SK-N-DZ (cell line): ENCODE results near the gene SLC25A21.
"Not testable (repeated sequence)": the region's sequence is repeated elsewhere in the genome, so short reads cannot be mapped to it uniquely, and the experiment has no call there.

ENCODE experiments used
- DNase-seq: peaks from one replicate; pipeline ENCODE4 v3.0.0-alpha.2; 2015; ENCODE audit warnings: low spot score

SLC25A21 gene

GRCh38 chr14:36986407-36986806 is 186.0 kb downstream of the SLC25A21 start:
- no peak for DNase-seq

- no peak for DNase-seq
Measured at GRCh38 chr14:36981832-36982529, 190.4 kb downstream of the SLC25A21 start.

GRCh38 chr14:36980413-36980812 is 192.0 kb downstream of the SLC25A21 start:
- not testable (repeated sequence) for DNase-seq

GRCh38 chr14:36979863-36980262 is 192.5 kb downstream of the SLC25A21 start:
- DNase-seq = no peak

GRCh38 chr14:36976571-36977023 is 195.8 kb downstream of the SLC25A21 start:
- DNase-seq = no peak

GRCh38 chr14:36975834-36976233 is 196.6 kb downstream of the SLC25A21 start:
- DNase-seq = no peak

GRCh38 chr14:36974985-36975384 is 197.4 kb downstream of the SLC25A21 start:
- no peak for DNase-seq

- DNase-seq = no peak
Measured at GRCh38 chr14:36973806-36974442, 198.5 kb downstream of the SLC25A21 start.

GRCh38 chr14:36971263-36971855 is 201.0 kb downstream of the SLC25A21 start:
- DNase-seq = no peak

GRCh38 chr14:36967892-36968555 is 204.4 kb downstream of the SLC25A21 start:
- no peak for DNase-seq

- DNase-seq = no peak
Measured at GRCh38 chr14:36955967-36956366, 216.4 kb downstream of the SLC25A21 start.

- no peak for DNase-seq
Measured at GRCh38 chr14:36955376-36955775, 217.0 kb downstream of the SLC25A21 start.

- no peak for DNase-seq
Measured at GRCh38 chr14:36952689-36953088, 219.7 kb downstream of the SLC25A21 start.

- no peak for DNase-seq
Measured at GRCh38 chr14:36951380-36951911, 221.0 kb downstream of the SLC25A21 start.

GRCh38 chr14:36950812-36951211 is 221.6 kb downstream of the SLC25A21 start:
- no peak for DNase-seq

- no peak for DNase-seq
Measured at GRCh38 chr14:36949371-36949770, 223.0 kb downstream of the SLC25A21 start.

- DNase-seq = no peak
Measured at GRCh38 chr14:36948157-36948859, 224.1 kb downstream of the SLC25A21 start.

GRCh38 chr14:36947362-36947761 is 225.0 kb downstream of the SLC25A21 start:
- no peak for DNase-seq

- DNase-seq = no peak
Measured at GRCh38 chr14:36946872-36947271, 225.5 kb downstream of the SLC25A21 start.

- DNase-seq = no peak
Measured at GRCh38 chr14:36944307-36945010, 227.9 kb downstream of the SLC25A21 start.
